DOHH2 (cell line): Measurements from ENCODE around the gene CCDC194.

Experiments used
- EZH2phosphoT487 ChIP-seq: fragments of 200-600 bp; sonication (generic); IDR thresholded peaks from 2 replicates; pipeline ENCODE4 v1.6.1; 2017; ENCODE audit warnings: borderline replicate concordance, mild to moderate bottlenecking, antibody characterized with exemption, low read length, moderate library complexity, mixed read lengths
- TF ChIP-seq, protein P1 (sequence below): fragments of 200-600 bp; sonication (generic); IDR thresholded peaks from one replicate; pipeline ENCODE4 v1.5.1; 2014; ENCODE audit warnings: antibody characterized with exemption, mild to moderate bottlenecking, low read depth, low read length; ENCODE audit not compliant: poor library complexity, severe bottlenecking

GRCh38 chr19:17352608-17353280, 41.3 kb downstream of the CCDC194 start:
- TF ChIP-seq, protein P1, sequence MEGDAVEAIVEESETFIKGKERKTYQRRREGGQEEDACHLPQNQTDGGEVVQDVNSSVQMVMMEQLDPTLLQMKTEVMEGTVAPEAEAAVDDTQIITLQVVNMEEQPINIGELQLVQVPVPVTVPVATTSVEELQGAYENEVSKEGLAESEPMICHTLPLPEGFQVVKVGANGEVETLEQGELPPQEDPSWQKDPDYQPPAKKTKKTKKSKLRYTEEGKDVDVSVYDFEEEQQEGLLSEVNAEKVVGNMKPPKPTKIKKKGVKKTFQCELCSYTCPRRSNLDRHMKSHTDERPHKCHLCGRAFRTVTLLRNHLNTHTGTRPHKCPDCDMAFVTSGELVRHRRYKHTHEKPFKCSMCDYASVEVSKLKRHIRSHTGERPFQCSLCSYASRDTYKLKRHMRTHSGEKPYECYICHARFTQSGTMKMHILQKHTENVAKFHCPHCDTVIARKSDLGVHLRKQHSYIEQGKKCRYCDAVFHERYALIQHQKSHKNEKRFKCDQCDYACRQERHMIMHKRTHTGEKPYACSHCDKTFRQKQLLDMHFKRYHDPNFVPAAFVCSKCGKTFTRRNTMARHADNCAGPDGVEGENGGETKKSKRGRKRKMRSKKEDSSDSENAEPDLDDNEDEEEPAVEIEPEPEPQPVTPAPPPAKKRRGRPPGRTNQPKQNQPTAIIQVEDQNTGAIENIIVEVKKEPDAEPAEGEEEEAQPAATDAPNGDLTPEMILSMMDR: no peak
- TF ChIP-seq EZH2phosphoT487: no peak
